ENCODE data around the gene DBX1. TPM values are rescaled to one million over a fixed set of nuclear protein-coding genes. Genes with fewer than 3 reads are reported as not detected.
A peak's percentile ranks its signal among the peaks of the same experiment; 100 is the strongest.

The DBX1 gene
- total RNA-seq: not detected
- polyA plus RNA-seq: not detected

DNA sequence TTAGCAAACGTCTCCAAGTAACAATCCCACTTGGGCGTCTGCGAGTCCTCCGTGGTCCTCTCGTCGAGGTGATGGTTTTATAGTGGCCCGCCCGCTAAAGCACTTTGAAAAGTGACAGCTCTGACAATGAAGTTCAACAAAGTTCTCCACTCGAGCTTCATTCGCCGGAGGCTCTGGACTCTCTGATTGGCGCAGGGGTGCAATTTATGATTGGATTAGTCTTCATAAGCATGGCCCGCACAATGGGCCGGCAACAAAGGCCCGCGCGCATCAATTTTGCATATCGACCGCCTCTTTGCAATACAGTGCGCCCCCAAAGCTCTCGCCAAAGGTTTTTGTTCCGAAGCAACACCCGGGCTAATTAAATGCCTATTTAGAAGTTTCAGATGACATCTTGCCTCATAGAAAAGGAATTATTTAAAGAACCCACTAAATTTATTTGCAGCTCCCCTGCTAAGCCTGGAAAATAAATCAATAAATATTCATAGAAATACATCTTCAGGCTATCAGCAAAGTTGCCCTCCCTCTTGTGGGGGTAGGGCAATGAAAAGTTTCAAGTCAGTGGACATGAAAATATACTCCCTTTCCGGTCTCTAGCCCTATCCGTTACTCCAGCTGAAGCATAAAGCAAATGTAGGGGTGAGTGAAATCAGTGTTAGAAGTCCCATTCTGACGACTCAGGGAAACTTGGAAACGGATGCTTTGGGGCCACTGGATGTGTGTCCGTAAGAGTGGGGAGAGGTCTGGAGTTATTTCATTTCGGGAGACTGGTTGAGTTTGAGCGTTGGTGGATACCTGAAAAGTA lies at the start of gene DBX1:
DBX1 (minus strand) TSS at position 51 of the 805 bp plus-strand sequence. CDS start 151 bp downstream, outside the sequence.
- Mint-ChIP-seq H3K4me3 (peak within 1 kb of the TSS in 2 of 4 donors; percentile 14 to 60), H3K4me1 (peaks cover 10 to 35% (median 19%) of the 10 kb centered on the region in 4 donors), H3K9me3 (peaks cover 0 to 31% (median 3%) of the 10 kb centered on the region in 7 donors), H3K27ac (peak within 1 kb of the TSS in 1 of 3 donors; percentile 69), H3K36me3 (no peaks in the 10 kb centered on the region), H3K27me3 (peaks cover 91% of the 10 kb centered on the region)
- Histone ChIP-seq H3K9me3 (ENCODE audit: control insufficient read depth in 2 of 2, low read length in 2 of 2) (peaks cover 2 to 18% of the 10 kb centered on the region in 2 experiments), H3K36me3 (ENCODE audit: control insufficient read depth, insufficient read depth, low read length) (no peaks in the 10 kb centered on the region), H3K4me1 (ENCODE audit: control insufficient read depth, insufficient read depth, low read length, poor library complexity, severe bottlenecking) (peaks cover 17% of the 10 kb centered on the region), H3K27ac (ENCODE audit: insufficient read depth, low read length, poor library complexity, severe bottlenecking) (no peak within 1 kb of the TSS), H3K4me3 (ENCODE audit: low read depth, low read length) (no peak within 1 kb of the TSS), H3K27me3 (ENCODE audit: control insufficient read depth, insufficient read depth, low read length) (peaks cover 53% of the 10 kb centered on the region)
- no peak for DNase-seq
- no peak for ATAC-seq (ENCODE audit: low read depth in 2 of 2)

GRCh38 chr11:20208622-20209111 lies 48.4 kb upstream of the DBX1 start:
- Histone ChIP-seq H3K4me1 (ENCODE audit: control insufficient read depth, insufficient read depth, low read length, poor library complexity, severe bottlenecking) (no peaks in the 10 kb centered on the region), H3K4me3 (ENCODE audit: low read depth, low read length) (no peak overlapping the region), H3K36me3 (ENCODE audit: control insufficient read depth, insufficient read depth, low read length) (no peaks in the 10 kb centered on the region), H3K27ac (ENCODE audit: insufficient read depth, low read length, poor library complexity, severe bottlenecking) (no peak overlapping the region), H3K9me3 (ENCODE audit: control insufficient read depth in 2 of 2, low read length in 2 of 2) (no peaks in the 10 kb centered on the region), H3K27me3 (ENCODE audit: control insufficient read depth, insufficient read depth, low read length) (peaks cover 9% of the 10 kb centered on the region)
- no peak overlapping the region for H3K27ac Mint-ChIP-seq
- H3K4me1 Mint-ChIP-seq: no peaks in the 10 kb centered on the region
- ATAC-seq (ENCODE audit: low read depth in 2 of 2): no peak
- H3K4me3 Mint-ChIP-seq: no peak overlapping the region
- H3K9me3 Mint-ChIP-seq: peaks cover 0 to 2% (median 0%) of the 10 kb centered on the region in 7 donors
- peaks cover 58% of the 10 kb centered on the region for H3K27me3 Mint-ChIP-seq
- no peak for DNase-seq
- H3K36me3 Mint-ChIP-seq: no peaks in the 10 kb centered on the region

DNA sequence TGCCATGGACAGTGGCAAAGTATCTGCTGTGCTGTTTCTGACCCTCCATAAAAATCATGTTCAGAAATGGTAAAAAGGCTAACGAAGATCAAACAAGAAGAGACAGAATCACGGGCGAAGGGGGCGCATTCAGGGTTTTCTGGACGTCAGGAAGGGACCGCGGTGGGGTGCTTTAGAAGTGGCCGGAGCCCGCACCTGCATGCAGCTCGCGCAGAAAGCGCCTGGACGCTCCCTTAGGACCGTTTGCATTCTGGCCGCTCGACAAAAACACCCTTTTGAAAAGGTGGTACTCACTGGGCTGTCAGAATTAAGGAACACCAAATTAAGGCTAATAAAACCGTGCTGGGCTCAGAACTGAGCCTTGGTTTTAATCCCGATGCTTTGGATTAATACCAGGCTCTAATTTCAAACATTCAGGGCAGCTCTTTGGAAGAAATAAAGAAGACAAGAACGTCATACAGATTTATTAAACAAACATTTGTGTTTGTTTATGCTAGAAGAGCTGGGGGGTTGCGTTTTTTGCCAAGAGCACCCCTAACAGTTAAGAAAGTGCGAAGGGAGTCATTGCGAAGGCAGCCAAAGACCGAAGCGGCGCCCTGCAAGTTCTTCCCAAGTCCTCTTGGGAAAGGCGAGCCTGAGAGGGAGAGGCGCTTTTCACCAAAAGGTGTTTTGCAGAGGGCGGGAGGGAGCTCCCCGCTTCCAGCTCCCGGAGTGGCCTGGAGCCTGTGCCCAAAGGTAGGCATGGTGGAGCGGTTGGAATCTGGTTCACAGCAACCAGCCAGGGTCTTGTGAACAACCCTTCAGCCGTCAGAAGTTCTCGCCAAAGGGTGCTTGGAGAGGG lies 47.7 kb upstream of the DBX1 start:
- H3K27me3 Mint-ChIP-seq: peaks cover 58% of the 10 kb centered on the region
- H3K27me3 ChIP-seq (ENCODE audit: control insufficient read depth, insufficient read depth, low read length): peaks cover 9% of the 10 kb centered on the region
- no peak for DNase-seq
- H3K9me3 Mint-ChIP-seq: peaks cover 0 to 2% (median 0%) of the 10 kb centered on the region in 7 donors
- H3K36me3 ChIP-seq (ENCODE audit: control insufficient read depth, insufficient read depth, low read length): no peaks in the 10 kb centered on the region
- H3K4me3 ChIP-seq (ENCODE audit: low read depth, low read length): no peak overlapping the region
- H3K4me1 Mint-ChIP-seq: no peaks in the 10 kb centered on the region
- ATAC-seq (ENCODE audit: low read depth in 2 of 2): no peak
- no peaks in the 10 kb centered on the region for H3K9me3 ChIP-seq (ENCODE audit: control insufficient read depth in 2 of 2, low read length in 2 of 2)
- no peak overlapping the region for H3K27ac ChIP-seq (ENCODE audit: insufficient read depth, low read length, poor library complexity, severe bottlenecking)
- no peak overlapping the region for H3K4me3 Mint-ChIP-seq
- H3K27ac Mint-ChIP-seq: no peak overlapping the region
- no peaks in the 10 kb centered on the region for H3K36me3 Mint-ChIP-seq
- H3K4me1 ChIP-seq (ENCODE audit: control insufficient read depth, insufficient read depth, low read length, poor library complexity, severe bottlenecking): no peaks in the 10 kb centered on the region

DNA sequence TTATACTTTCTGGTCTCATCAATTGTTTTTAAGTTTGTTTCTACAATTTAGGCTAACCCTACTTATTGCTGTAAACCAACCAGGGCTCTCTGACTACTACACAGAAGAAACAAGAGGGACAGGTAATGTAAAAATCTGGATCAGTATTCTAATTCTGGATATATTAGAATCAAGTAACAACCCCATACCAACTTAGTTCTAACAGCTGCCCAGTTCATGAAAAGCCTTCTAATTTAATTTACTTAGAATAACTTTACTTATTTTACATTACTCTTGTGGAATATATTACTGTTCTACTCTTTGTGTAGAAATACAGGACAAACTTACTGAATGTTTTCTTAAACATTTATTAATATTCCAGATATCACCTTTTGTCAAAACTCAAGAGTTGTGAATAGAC lies 45.5 kb upstream of the DBX1 start:
- Histone ChIP-seq H3K27me3 (ENCODE audit: control insufficient read depth, insufficient read depth, low read length) (peaks cover 6% of the 10 kb centered on the region), H3K36me3 (ENCODE audit: control insufficient read depth, insufficient read depth, low read length) (no peaks in the 10 kb centered on the region), H3K4me3 (ENCODE audit: low read depth, low read length) (no peak overlapping the region), H3K9me3 (ENCODE audit: control insufficient read depth in 2 of 2, low read length in 2 of 2) (no peaks in the 10 kb centered on the region), H3K4me1 (ENCODE audit: control insufficient read depth, insufficient read depth, low read length, poor library complexity, severe bottlenecking) (no peaks in the 10 kb centered on the region), H3K27ac (ENCODE audit: insufficient read depth, low read length, poor library complexity, severe bottlenecking) (no peak overlapping the region)
- ATAC-seq (ENCODE audit: low read depth in 2 of 2) (no peak), DNase-seq (no peak)
- H3K4me1 Mint-ChIP-seq: no peaks in the 10 kb centered on the region
- peaks cover 0 to 4% (median 0%) of the 10 kb centered on the region in 7 donors for H3K9me3 Mint-ChIP-seq
- no peak overlapping the region for H3K27ac Mint-ChIP-seq
- H3K36me3 Mint-ChIP-seq: no peaks in the 10 kb centered on the region
- H3K4me3 Mint-ChIP-seq: no peak overlapping the region
- peaks cover 59% of the 10 kb centered on the region for H3K27me3 Mint-ChIP-seq

- Histone ChIP-seq H3K27ac (ENCODE audit: insufficient read depth, low read length, poor library complexity, severe bottlenecking) (no peak overlapping the region), H3K4me3 (ENCODE audit: low read depth, low read length) (no peak overlapping the region), H3K27me3 (ENCODE audit: control insufficient read depth, insufficient read depth, low read length) (peaks cover 6% of the 10 kb centered on the region), H3K4me1 (ENCODE audit: control insufficient read depth, insufficient read depth, low read length, poor library complexity, severe bottlenecking) (no peaks in the 10 kb centered on the region), H3K36me3 (ENCODE audit: control insufficient read depth, insufficient read depth, low read length) (no peaks in the 10 kb centered on the region), H3K9me3 (ENCODE audit: control insufficient read depth in 2 of 2, low read length in 2 of 2) (no peaks in the 10 kb centered on the region)
- ATAC-seq (ENCODE audit: low read depth in 2 of 2): no peak
- Mint-ChIP-seq H3K36me3 (no peaks in the 10 kb centered on the region), H3K27ac (no peak overlapping the region), H3K9me3 (peaks cover 0 to 4% (median 0%) of the 10 kb centered on the region in 7 donors), H3K27me3 (peaks cover 59% of the 10 kb centered on the region), H3K4me3 (no peak overlapping the region), H3K4me1 (peaks cover 0 to 3% (median 0%) of the 10 kb centered on the region in 4 donors)
- DNase-seq: no peak
Observed at GRCh38 chr11:20204681-20205080, 44.4 kb upstream of the DBX1 start.

- H3K4me3 ChIP-seq (ENCODE audit: low read depth, low read length): no peak overlapping the region
- H3K36me3 ChIP-seq (ENCODE audit: control insufficient read depth, insufficient read depth, low read length): no peaks in the 10 kb centered on the region
- no peak overlapping the region for H3K27ac ChIP-seq (ENCODE audit: insufficient read depth, low read length, poor library complexity, severe bottlenecking)
- no peaks in the 10 kb centered on the region for H3K9me3 ChIP-seq (ENCODE audit: control insufficient read depth in 2 of 2, low read length in 2 of 2)
- H3K27ac Mint-ChIP-seq: no peak overlapping the region
- ATAC-seq (ENCODE audit: low read depth in 2 of 2) (no peak), DNase-seq (no peak)
- no peak overlapping the region for H3K4me3 Mint-ChIP-seq
- no peaks in the 10 kb centered on the region for H3K36me3 Mint-ChIP-seq
- peaks cover 0 to 3% (median 0%) of the 10 kb centered on the region in 4 donors for H3K4me1 Mint-ChIP-seq
- H3K27me3 Mint-ChIP-seq: peaks cover 56% of the 10 kb centered on the region
- H3K9me3 Mint-ChIP-seq: peaks cover 0 to 4% (median 0%) of the 10 kb centered on the region in 7 donors
- peaks cover 6% of the 10 kb centered on the region for H3K27me3 ChIP-seq (ENCODE audit: control insufficient read depth, insufficient read depth, low read length)
- no peaks in the 10 kb centered on the region for H3K4me1 ChIP-seq (ENCODE audit: control insufficient read depth, insufficient read depth, low read length, poor library complexity, severe bottlenecking)
Observed at GRCh38 chr11:20203831-20204230, 43.6 kb upstream of the DBX1 start.

DNA sequence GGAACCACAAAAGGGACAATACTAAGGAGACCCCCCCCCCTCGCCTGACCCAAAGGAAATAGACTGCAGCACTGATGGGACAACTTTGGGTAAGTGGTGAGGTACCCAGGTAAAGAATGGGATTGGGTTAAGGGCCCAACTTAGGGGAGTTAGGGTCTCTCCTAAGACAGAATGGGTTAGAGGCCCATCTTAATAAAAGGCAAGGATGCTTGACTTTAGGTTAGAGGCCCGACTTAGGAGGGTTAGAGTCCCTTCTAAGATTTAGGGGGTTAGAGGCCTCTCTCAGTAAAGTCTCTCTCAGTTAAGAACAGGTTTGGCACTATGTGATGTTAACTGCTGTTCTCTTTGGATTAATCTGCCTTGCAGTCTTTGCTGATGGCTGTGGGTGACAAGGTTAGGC lies 41.0 kb upstream of the DBX1 start:
- peaks cover 6% of the 10 kb centered on the region for H3K27me3 ChIP-seq (ENCODE audit: control insufficient read depth, insufficient read depth, low read length)
- no peaks in the 10 kb centered on the region for H3K9me3 ChIP-seq (ENCODE audit: control insufficient read depth in 2 of 2, low read length in 2 of 2)
- H3K4me3 ChIP-seq (ENCODE audit: low read depth, low read length): no peak overlapping the region
- H3K4me1 ChIP-seq (ENCODE audit: control insufficient read depth, insufficient read depth, low read length, poor library complexity, severe bottlenecking): no peaks in the 10 kb centered on the region
- Mint-ChIP-seq H3K4me3 (no peak overlapping the region), H3K27ac (no peak overlapping the region), H3K36me3 (no peaks in the 10 kb centered on the region), H3K27me3 (peaks cover 37% of the 10 kb centered on the region), H3K4me1 (peaks cover 0 to 3% (median 0%) of the 10 kb centered on the region in 4 donors), H3K9me3 (peaks cover 0 to 6% (median 0%) of the 10 kb centered on the region in 7 donors)
- ATAC-seq (ENCODE audit: low read depth in 2 of 2): no peak
- H3K36me3 ChIP-seq (ENCODE audit: control insufficient read depth, insufficient read depth, low read length): no peaks in the 10 kb centered on the region
- no peak for DNase-seq
- H3K27ac ChIP-seq (ENCODE audit: insufficient read depth, low read length, poor library complexity, severe bottlenecking): no peak overlapping the region

Data from CD4-positive, CD25-positive, alpha-beta regulatory T cell (primary cell).